Fibroblast of lung (primary cell): Measurements from ENCODE around the gene CPNE4. TPM values are rescaled to one million over a fixed set of nuclear protein-coding genes. Genes with fewer than 3 reads are reported as not detected.

Source experiments
- DNase-seq, 2 donors: peaks; one replicate each; pipeline versions ENCODE4 v3.0.0 to v3.0.0-alpha.2; 2010; ENCODE audit warnings: low read depth in 2 of 2
- H2AFZ ChIP-seq: 2 replicates; pipeline ENCODE4 v1.5.1; 2012; ENCODE audit warnings: low read length, control low read depth, inconsistent platforms
- H3K27ac ChIP-seq: 2 replicates; pipeline ENCODE4 v1.5.1; 2011; ENCODE audit warnings: low read length, control low read depth; ENCODE audit not compliant: insufficient read depth
- H3K27me3 ChIP-seq: 2 replicates; pipeline ENCODE4 v1.5.1; 2011; ENCODE audit warnings: mild to moderate bottlenecking, low read length; ENCODE audit not compliant: control insufficient read depth, insufficient read depth
- H3K36me3 ChIP-seq: 2 replicates; pipeline ENCODE4 v1.5.1; 2011; ENCODE audit warnings: low read length; ENCODE audit not compliant: control insufficient read depth, insufficient read depth
- H3K4me1 ChIP-seq: 2 replicates; pipeline ENCODE4 v1.5.1; 2011; ENCODE audit warnings: low read length; ENCODE audit not compliant: control insufficient read depth, insufficient read depth; ENCODE audit errors: extremely low read depth
- H3K4me2 ChIP-seq: 2 replicates; pipeline ENCODE4 v1.5.1; 2011; ENCODE audit warnings: low read length, control low read depth; ENCODE audit not compliant: insufficient read depth; ENCODE audit errors: extremely low read depth
- H3K4me3 ChIP-seq, 4 experiments: fragments of 200-600 bp in 1 of 4; sonication (generic) in 1 of 4; replicated peaks in 1 of 4; 2 replicates each; pipeline ENCODE4 v1.5.1; 2011 to 2016; ENCODE audit warnings: low read length in 4 of 4, low read depth in 3 of 4, mild to moderate bottlenecking in 3 of 4, control low read depth in 2 of 4, inconsistent platforms in 1 of 4, mixed read lengths in 1 of 4; ENCODE audit not compliant: insufficient read depth in 1 of 4; ENCODE audit errors: control extremely low read depth in 1 of 4
- H3K79me2 ChIP-seq: 2 replicates; pipeline ENCODE4 v1.5.1; 2012; ENCODE audit warnings: mild to moderate bottlenecking, low read length, inconsistent platforms; ENCODE audit not compliant: control insufficient read depth, insufficient read depth
- H3K9ac ChIP-seq: 2 replicates; pipeline ENCODE4 v1.5.1; 2011; ENCODE audit warnings: mild to moderate bottlenecking, low read length, control low read depth; ENCODE audit not compliant: insufficient read depth
- H3K9me3 ChIP-seq: 2 replicates; pipeline ENCODE4 v1.5.1; 2012; ENCODE audit warnings: low read depth, low read length; ENCODE audit not compliant: control insufficient read depth, insufficient read depth
- H4K20me1 ChIP-seq: 2 replicates; pipeline ENCODE4 v1.5.1; 2011; ENCODE audit warnings: low read length; ENCODE audit not compliant: control insufficient read depth, insufficient read depth; ENCODE audit errors: extremely low read depth
- CTCF ChIP-seq, 2 donors: IDR thresholded peaks in 1 of 2; conservative IDR thresholded peaks in 1 of 2; 1 replicate in 1 of 2; 2 replicates in 1 of 2; pipeline ENCODE4 v1.5.1; 2011 to 2012; ENCODE audit warnings: low read length in 2 of 2, control low read depth in 1 of 2, inconsistent platforms in 1 of 2, low read depth in 1 of 2, mild to moderate bottlenecking in 1 of 2
- EZH2 ChIP-seq: IDR thresholded peaks from 2 replicates; pipeline ENCODE4 v1.5.1; 2012; ENCODE audit warnings: low read length, control low read depth, mild to moderate bottlenecking; ENCODE audit errors: missing control alignments
- polyA plus RNA-seq, 2 donors: library from polyadenylated mRNA; depleted of rRNA in 1 of 2; stranded (reverse) in 1 of 2; unstranded in 1 of 2; fragments of >200 nt; gene quantifications; 2 replicates each; pipeline ENCODE4 v1.2.1, GENCODE V29; 2011 to 2012; ENCODE audit warnings: missing spikeins in 1 of 2
- total RNA-seq: library from RNA; depleted of rRNA; stranded (reverse); fragments of >200 nt; gene quantifications from 2 replicates; pipeline ENCODE4 v1.2.1, GENCODE V29; 2014

Gene CPNE4
- total and polyA plus RNA-seq, 2 donors (not counting 1 experiment from before 2014, with no cell fraction given), result 0.17 TPM; not detected in 1

- Histone ChIP-seq H3K9ac (no peak overlapping the region), H2AFZ (no peak overlapping the region), H4K20me1 (no peaks in the 10 kb centered on the region), H3K27me3 (no peaks in the 10 kb centered on the region), H3K4me2 (no peak overlapping the region), H3K4me3 (no peak overlapping the region), H3K36me3 (no peaks in the 10 kb centered on the region), H3K9me3 (no peaks in the 10 kb centered on the region), H3K27ac (no peak overlapping the region), H3K4me1 (no peaks in the 10 kb centered on the region), H3K79me2 (no peaks in the 10 kb centered on the region)
- DNase-seq, result peak in 1 of 2 donors; percentile 76
- no peak for TF ChIP-seq EZH2
- no peak for TF ChIP-seq CTCF (conservative IDR thresholded peaks at IDR 0.05 in 1 of 2, IDR thresholded peaks at IDR 0.05 in 1 of 2; ENCODE audit: low read depth in 1 of 2, low read length in 2 of 2)
These were observed 329.2 kb downstream of the CPNE4 start for GRCh38 chr3:131705558-131706051.

- Histone ChIP-seq H4K20me1 (no peaks in the 10 kb centered on the region), H3K4me2 (no peak overlapping the region), H3K27ac (no peak overlapping the region), H3K4me3 (no peak overlapping the region), H2AFZ (no peak overlapping the region), H3K36me3 (no peaks in the 10 kb centered on the region), H3K9ac (no peak overlapping the region), H3K9me3 (no peaks in the 10 kb centered on the region), H3K27me3 (no peaks in the 10 kb centered on the region), H3K79me2 (no peaks in the 10 kb centered on the region), H3K4me1 (no peaks in the 10 kb centered on the region)
- TF ChIP-seq EZH2, result no peak
- TF ChIP-seq CTCF (conservative IDR thresholded peaks at IDR 0.05 in 1 of 2, IDR thresholded peaks at IDR 0.05 in 1 of 2; ENCODE audit: low read depth in 1 of 2, low read length in 2 of 2), result no peak
- DNase-seq, result no peak
These were observed 329.7 kb downstream of the CPNE4 start for GRCh38 chr3:131705099-131705498.

GRCh38 chr3:131704098-131704497, 330.7 kb downstream of the CPNE4 start:
- Histone ChIP-seq H3K36me3 (no peaks in the 10 kb centered on the region), H3K4me3 (no peak overlapping the region), H3K9ac (no peak overlapping the region), H2AFZ (no peak overlapping the region), H3K27ac (no peak overlapping the region), H3K4me1 (no peaks in the 10 kb centered on the region), H3K9me3 (no peaks in the 10 kb centered on the region), H3K79me2 (no peaks in the 10 kb centered on the region), H4K20me1 (no peaks in the 10 kb centered on the region), H3K27me3 (no peaks in the 10 kb centered on the region), H3K4me2 (no peak overlapping the region)
- peak in 1 of 2 donors; percentile 50 for DNase-seq
- no peak for TF ChIP-seq EZH2
- no peak for TF ChIP-seq CTCF (conservative IDR thresholded peaks at IDR 0.05 in 1 of 2, IDR thresholded peaks at IDR 0.05 in 1 of 2; ENCODE audit: low read depth in 1 of 2, low read length in 2 of 2)
